Measurements from ENCODE around the gene TBC1D22B. TPM values are rescaled to one million over a fixed set of nuclear protein-coding genes. Genes with fewer than 3 reads are reported as not detected.

TBC1D22B gene
- total and polyA plus RNA-seq, 2 donors from 2014 or later = 9.7 to 12.8 TPM

DNA sequence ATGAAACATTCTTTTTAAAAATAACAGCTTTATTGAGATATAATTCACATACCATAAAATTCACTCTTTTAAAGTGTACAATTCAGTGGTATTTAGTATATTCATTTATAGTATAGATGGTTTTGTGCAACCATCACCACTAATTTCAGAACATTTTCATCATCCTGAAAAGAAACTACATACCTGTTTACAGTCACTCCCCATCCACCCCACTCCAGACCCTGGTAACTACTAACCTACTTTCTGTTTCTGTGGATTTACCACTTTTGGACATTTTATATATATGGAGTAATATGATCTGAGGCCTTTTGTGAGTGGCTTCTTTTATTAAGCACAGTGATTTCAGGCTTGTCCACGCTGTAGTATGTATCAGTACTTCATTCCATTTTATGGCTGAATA is 2.9 kb downstream of the TBC1D22B start:
- H3K36me3 ChIP-seq (ENCODE audit: control insufficient read depth in 2 of 3, insufficient read depth in 3 of 3, low read length in 3 of 3) = no peaks in the 10 kb centered on the region
- no peaks in the 10 kb centered on the region for H3K9me3 ChIP-seq (ENCODE audit: control insufficient read depth in 2 of 3, insufficient read depth in 1 of 3, low read length in 3 of 3)
- no peak overlapping the region for H3K27ac ChIP-seq (ENCODE audit: low read depth in 2 of 2, low read length in 2 of 2)
- intact Hi-C loops (cut with DNase I) = no loop called here
- no peak overlapping the region for H3K4me3 ChIP-seq (ENCODE audit: low read length in 3 of 3)
- no peak overlapping the region for H3K9ac ChIP-seq (ENCODE audit: low read length in 3 of 3)
- peaks cover 0 to 16% (median 5%) of the 10 kb centered on the region in 3 donors for H3K4me1 ChIP-seq (ENCODE audit: control insufficient read depth in 2 of 3, insufficient read depth in 2 of 3, low read depth in 1 of 3, low read length in 3 of 3)
- TF ChIP-seq CTCF (IDR thresholded peaks at IDR 0.05; ENCODE audit: borderline replicate concordance, extremely low read depth, insufficient read depth) = no peak
- H3K27me3 ChIP-seq (ENCODE audit: control insufficient read depth, insufficient read depth, low read length) = no peaks in the 10 kb centered on the region
- FAIRE-seq = no peak
- no peak for DNase-seq

- no peak overlapping the region for H3K9ac ChIP-seq (ENCODE audit: low read length in 3 of 3)
- no peaks in the 10 kb centered on the region for H3K36me3 ChIP-seq (ENCODE audit: control insufficient read depth in 2 of 3, insufficient read depth in 3 of 3, low read length in 3 of 3)
- TF ChIP-seq CTCF (IDR thresholded peaks at IDR 0.05; ENCODE audit: borderline replicate concordance, extremely low read depth, insufficient read depth) = no peak
- no peak overlapping the region for H3K27ac ChIP-seq (ENCODE audit: low read depth in 2 of 2, low read length in 2 of 2)
- no peaks in the 10 kb centered on the region for H3K27me3 ChIP-seq (ENCODE audit: control insufficient read depth, insufficient read depth, low read length)
- no peak overlapping the region for H3K4me3 ChIP-seq (ENCODE audit: low read length in 3 of 3)
- peaks cover 0 to 16% (median 5%) of the 10 kb centered on the region in 3 donors for H3K4me1 ChIP-seq (ENCODE audit: control insufficient read depth in 2 of 3, insufficient read depth in 2 of 3, low read depth in 1 of 3, low read length in 3 of 3)
- intact Hi-C loops (cut with DNase I) = no loop called here
- H3K9me3 ChIP-seq (ENCODE audit: control insufficient read depth in 2 of 3, insufficient read depth in 1 of 3, low read length in 3 of 3) = no peaks in the 10 kb centered on the region
- no peak for FAIRE-seq
- no peak for DNase-seq
These were observed 3.6 kb downstream of the TBC1D22B start for GRCh38 chr6:37261198-37261597.

DNA sequence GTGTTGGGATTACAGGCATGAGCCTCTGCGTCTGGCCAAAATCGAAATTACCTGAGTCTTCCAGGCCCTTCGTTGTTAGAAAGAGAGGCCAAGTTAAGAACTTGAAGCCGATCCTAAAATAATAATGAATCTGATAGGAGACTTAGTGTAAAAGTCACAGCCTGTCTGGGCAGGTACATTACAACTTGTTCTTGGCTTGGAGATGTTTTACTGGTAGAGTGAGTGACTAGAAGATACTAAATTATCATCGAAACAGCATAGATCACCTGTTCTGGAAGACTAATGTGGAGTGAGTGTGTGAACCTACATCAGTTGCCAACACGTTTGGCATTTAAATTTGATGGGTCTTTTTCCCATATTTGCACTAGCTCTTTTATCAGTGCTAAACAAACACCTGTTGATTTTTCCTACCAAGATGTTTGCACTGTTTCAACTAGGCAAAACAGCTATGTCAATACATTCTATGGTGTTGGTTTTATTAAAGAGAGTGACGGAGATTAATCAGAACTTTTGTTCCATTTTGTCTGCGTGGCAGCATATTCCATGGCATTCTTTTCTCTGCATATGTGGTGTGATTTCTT is 5.0 kb downstream of the TBC1D22B start:
- Histone ChIP-seq H3K4me1 (ENCODE audit: control insufficient read depth in 2 of 3, insufficient read depth in 2 of 3, low read depth in 1 of 3, low read length in 3 of 3) (peaks cover 0 to 10% (median 5%) of the 10 kb centered on the region in 3 donors), H3K4me3 (ENCODE audit: low read length in 3 of 3) (no peak overlapping the region), H3K9me3 (ENCODE audit: control insufficient read depth in 2 of 3, insufficient read depth in 1 of 3, low read length in 3 of 3) (no peaks in the 10 kb centered on the region), H3K36me3 (ENCODE audit: control insufficient read depth in 2 of 3, insufficient read depth in 3 of 3, low read length in 3 of 3) (no peaks in the 10 kb centered on the region), H3K27me3 (ENCODE audit: control insufficient read depth, insufficient read depth, low read length) (no peaks in the 10 kb centered on the region), H3K9ac (ENCODE audit: low read length in 3 of 3) (no peak overlapping the region), H3K27ac (ENCODE audit: low read depth in 2 of 2, low read length in 2 of 2) (no peak overlapping the region)
- no peak for TF ChIP-seq CTCF (IDR thresholded peaks at IDR 0.05; ENCODE audit: borderline replicate concordance, extremely low read depth, insufficient read depth)
- no peak for DNase-seq
- no peak for FAIRE-seq
- intact Hi-C loops (cut with DNase I) = no loop called here

- intact Hi-C loops (cut with DNase I) = no loop called here
- H3K9ac ChIP-seq (ENCODE audit: low read length in 3 of 3) = no peak overlapping the region
- H3K27me3 ChIP-seq (ENCODE audit: control insufficient read depth, insufficient read depth, low read length) = no peaks in the 10 kb centered on the region
- no peak overlapping the region for H3K4me3 ChIP-seq (ENCODE audit: low read length in 3 of 3)
- H3K27ac ChIP-seq (ENCODE audit: low read depth in 2 of 2, low read length in 2 of 2) = no peak overlapping the region
- no peaks in the 10 kb centered on the region for H3K4me1 ChIP-seq (ENCODE audit: control insufficient read depth in 2 of 3, insufficient read depth in 2 of 3, low read depth in 1 of 3, low read length in 3 of 3)
- no peaks in the 10 kb centered on the region for H3K36me3 ChIP-seq (ENCODE audit: control insufficient read depth in 2 of 3, insufficient read depth in 3 of 3, low read length in 3 of 3)
- TF ChIP-seq CTCF (IDR thresholded peaks at IDR 0.05; ENCODE audit: borderline replicate concordance, extremely low read depth, insufficient read depth) = no peak
- H3K9me3 ChIP-seq (ENCODE audit: control insufficient read depth in 2 of 3, insufficient read depth in 1 of 3, low read length in 3 of 3) = no peaks in the 10 kb centered on the region
- DNase-seq (no peak), FAIRE-seq (no peak)
These were observed 7.4 kb downstream of the TBC1D22B start for GRCh38 chr6:37265001-37265400.
